ENCODE measurements around the gene DUS2.
"Not testable (repeated sequence)": the region's sequence is repeated elsewhere in the genome, so short reads cannot be mapped to it uniquely, and the experiment has no call there.

DUS2 gene

GRCh38 chr16:68021490-68021889 lies 1.6 kb upstream of the DUS2 start:
- no peak for DNase-seq (ENCODE audit: low read depth, low spot score)
- POLR2A ChIA-PET = no interaction called here

GRCh38 chr16:68022278-68022727 lies 781 bp upstream of the DUS2 start:
- no peak for DNase-seq (ENCODE audit: low read depth, low spot score)
- TF ChIP-seq CTCF (IDR thresholded peaks at IDR 0.05; ENCODE audit: insufficient read depth, low read length, missing control alignments) = no peak
- peak overlapping the region; percentile 99 for H3K4me3 ChIP-seq (ENCODE audit: low read depth, low read length)
- ChIA-PET CTCF (interaction anchor here (0.8 to 3.3 kb wide), 6 partner anchors 12 to 207 kb away, joined by 3 to 25 read pairs (median 4); no protein-coding TSS in a partner anchor), POLR2A (interaction anchor here (1.6 kb wide), 1 partner anchor 43 kb away, joined by 5 read pairs; no protein-coding TSS in a partner anchor)

More at GRCh38 chr16:68021490-68021889, 1.6 kb upstream of the DUS2 start:
- TF ChIP-seq CTCF (IDR thresholded peaks at IDR 0.05; ENCODE audit: insufficient read depth, low read length, missing control alignments) = no peak
- CTCF ChIA-PET = interaction anchor here (0.6 to 3.3 kb wide), 5 partner anchors 10 to 214 kb away, joined by 3 to 25 read pairs (median 3); no protein-coding TSS in a partner anchor
- peak overlapping the region; percentile 99; the same call in 1 of the 2 replicates for H3K4me3 ChIP-seq (ENCODE audit: low read depth, low read length)

GRCh38 chr16:68028996-68029395 lies 5.9 kb downstream of the DUS2 start:
- ChIA-PET CTCF (interaction anchor here (1.1 to 6.2 kb wide), 4 partner anchors 9 to 35 kb away, joined by 3 to 43 read pairs (median 4); no protein-coding TSS in a partner anchor), POLR2A (interaction anchor here (0.7 to 1.0 kb wide), 2 partner anchors 182 to 1746 kb away, joined by 3 read pairs; no protein-coding TSS in a partner anchor)
- H3K4me3 ChIP-seq (ENCODE audit: low read depth, low read length) = no peak overlapping the region
- TF ChIP-seq CTCF (IDR thresholded peaks at IDR 0.05; ENCODE audit: insufficient read depth, low read length, missing control alignments) = no peak
- DNase-seq (ENCODE audit: low read depth, low spot score) = no peak

- CTCF ChIA-PET = interaction anchor here (6.2 kb wide), 1 partner anchor 10 kb away, joined by 43 read pairs; no protein-coding TSS in a partner anchor
- H3K4me3 ChIP-seq (ENCODE audit: low read depth, low read length); DNase-seq (ENCODE audit: low read depth, low spot score); POLR2A ChIA-PET: not testable (repeated sequence)
Measured at GRCh38 chr16:68030108-68030507, 7.0 kb downstream of the DUS2 start.

- DNase-seq (ENCODE audit: low read depth, low spot score) = no peak
- CTCF ChIA-PET = interaction anchor here (1.3 to 6.2 kb wide), 2 partner anchors 9 to 198 kb away, joined by 3 to 43 read pairs; no protein-coding TSS in a partner anchor
- POLR2A ChIA-PET = no interaction called here
- no peak overlapping the region for H3K4me3 ChIP-seq (ENCODE audit: low read depth, low read length)
- no peak for TF ChIP-seq CTCF (IDR thresholded peaks at IDR 0.05; ENCODE audit: insufficient read depth, low read length, missing control alignments)
Measured at GRCh38 chr16:68031951-68032350, 8.9 kb downstream of the DUS2 start.

- no peak for TF ChIP-seq CTCF (IDR thresholded peaks at IDR 0.05; ENCODE audit: insufficient read depth, low read length, missing control alignments)
- DNase-seq (ENCODE audit: low read depth, low spot score) = no peak
- CTCF ChIA-PET = interaction anchor here (1.3 to 6.2 kb wide), 2 partner anchors 7 to 15 kb away, joined by 3 to 43 read pairs; no protein-coding TSS in a partner anchor
- POLR2A ChIA-PET = no interaction called here
- no peak overlapping the region for H3K4me3 ChIP-seq (ENCODE audit: low read depth, low read length)
Measured at GRCh38 chr16:68033101-68033500, 10.0 kb downstream of the DUS2 start.

- H3K4me3 ChIP-seq (ENCODE audit: low read depth, low read length) = no peak overlapping the region
- CTCF ChIA-PET = interaction anchor here (1.0 to 1.8 kb wide), 3 partner anchors 9 to 218 kb away, joined by 3 to 5 read pairs (median 5); no protein-coding TSS in a partner anchor
- POLR2A ChIA-PET = no interaction called here
- no peak for DNase-seq (ENCODE audit: low read depth, low spot score)
- TF ChIP-seq CTCF (IDR thresholded peaks at IDR 0.05; ENCODE audit: insufficient read depth, low read length, missing control alignments) = no peak
Measured at GRCh38 chr16:68035227-68035626, 12.1 kb downstream of the DUS2 start.
